HepG2 (cell line): ENCODE results near the gene EEF1AKMT3. TPM values are rescaled to one million over a fixed set of nuclear protein-coding genes. Genes with fewer than 3 reads are reported as not detected.

Experiments used
- ARHGAP35 ChIP-seq: sonication (generic); formaldehyde crosslinking; IDR thresholded peaks from 2 replicates; pipeline ENCODE4 v1.9.0; 2022; ENCODE audit warnings: mild to moderate bottlenecking, inconsistent platforms, moderate library complexity, missing genetic modification reagents, borderline replicate concordance
- ARNTL ChIP-seq: sonication (generic); formaldehyde crosslinking; IDR thresholded peaks from 2 replicates; pipeline ENCODE4 v1.4.0; 2020; ENCODE audit warnings: mild to moderate bottlenecking, missing genetic modification reagents
- FOXO1 ChIP-seq: sonication (generic); formaldehyde crosslinking; IDR thresholded peaks from 2 replicates; pipeline ENCODE4 v1.4.0; 2020; ENCODE audit warnings: missing genetic modification reagents
- HDAC2 ChIP-seq: sonication (generic); formaldehyde crosslinking; IDR thresholded peaks from 2 replicates; pipeline ENCODE4 v1.4.0; 2020; ENCODE audit warnings: missing genetic modification reagents
- MYNN ChIP-seq: sonication (generic); formaldehyde crosslinking; IDR thresholded peaks from 2 replicates; pipeline ENCODE4 v1.4.0; 2020; ENCODE audit warnings: mild to moderate bottlenecking, low read depth, missing genetic modification reagents
- NFIC ChIP-seq: IDR thresholded peaks from 2 replicates; pipeline ENCODE4 v1.6.1; 2012; ENCODE audit warnings: mild to moderate bottlenecking, low read length, inconsistent platforms
- SIN3A ChIP-seq: IDR thresholded peaks from 2 replicates; pipeline ENCODE4 v1.6.1; 2011; ENCODE audit warnings: low read depth, mild to moderate bottlenecking, control low read depth, low read length, borderline replicate concordance
- SNAPC2 ChIP-seq: sonication (generic); formaldehyde crosslinking; IDR thresholded peaks from 2 replicates; pipeline ENCODE4 v1.8.1; 2022; ENCODE audit warnings: mild to moderate bottlenecking, missing genetic modification reagents
- ZNF160 ChIP-seq: sonication (generic); formaldehyde crosslinking; IDR thresholded peaks from 2 replicates; pipeline ENCODE4 v1.8.0; 2022; ENCODE audit warnings: mild to moderate bottlenecking, inconsistent platforms, missing genetic modification reagents
- ZNF230 ChIP-seq: sonication (generic); formaldehyde crosslinking; IDR thresholded peaks from 2 replicates; pipeline ENCODE4 v1.4.0; 2020; ENCODE audit warnings: mild to moderate bottlenecking, missing genetic modification reagents
- ZNF34 ChIP-seq: sonication (generic); formaldehyde crosslinking; IDR thresholded peaks from 2 replicates; pipeline ENCODE4 v1.4.0; 2020; ENCODE audit warnings: mild to moderate bottlenecking, missing genetic modification reagents, borderline replicate concordance
- ZNF891 ChIP-seq: sonication (generic); formaldehyde crosslinking; IDR thresholded peaks from 2 replicates; pipeline ENCODE4 v1.5.0; 2020; ENCODE audit warnings: mild to moderate bottlenecking, missing genetic modification reagents
- polyA plus RNA-seq, 8 experiments: library from polyadenylated mRNA; depleted of rRNA in 3 of 8; stranded (reverse) in 7 of 8; unstranded in 1 of 8; fragments of >200 nt; fragmentation: Illumina TruSeq in 4 of 8; extraction: Trizol in 4 of 8; gene quantifications; 2 replicates each; pipeline versions ENCODE4 v1.2.1 to v1.2.3, GENCODE V29; 2011 to 2016; ENCODE audit warnings: low read depth in 4 of 8, missing spikeins in 1 of 8, mixed read lengths in 1 of 8; ENCODE audit not compliant: insufficient read depth in 1 of 8
- total RNA-seq, 5 experiments: library from RNA; depleted of rRNA; stranded (reverse); fragments of >200 nt; fragmentation: Illumina TruSeq; extraction: Trizol; gene quantifications; 2 replicates each; pipeline ENCODE4 v1.2.3, GENCODE V29; 2016; ENCODE audit warnings: low read depth in 1 of 5
- TF ChIP-seq, protein P1 (sequence below), 2 experiments: sonication (generic) in 1 of 2; formaldehyde crosslinking in 1 of 2; IDR thresholded peaks; 2 replicates each; pipeline versions ENCODE4 v1.5.1 to v1.6.1; 2011 to 2020; ENCODE audit warnings: borderline replicate concordance in 1 of 2, low read depth in 1 of 2, low read length in 1 of 2, mild to moderate bottlenecking in 1 of 2, missing genetic modification reagents in 1 of 2, moderate library complexity in 1 of 2
- TF ChIP-seq, protein P2 (sequence below): sonication (generic); formaldehyde crosslinking; IDR thresholded peaks from 2 replicates; pipeline ENCODE4 v1.4.0; 2020; ENCODE audit warnings: missing genetic modification reagents, mild to moderate bottlenecking, borderline replicate concordance
- TF ChIP-seq, protein P3 (sequence below): fragments of 450-650 bp; IDR thresholded peaks from 2 replicates; pipeline ENCODE4 v1.6.1; 2016
- TF ChIP-seq, protein P4 (sequence below): sonication (generic); formaldehyde crosslinking; IDR thresholded peaks from 2 replicates; pipeline ENCODE4 v1.5.0; 2020; ENCODE audit warnings: mild to moderate bottlenecking, missing genetic modification reagents
- TF ChIP-seq, protein P5 (sequence below): sonication (generic); IDR thresholded peaks from 2 replicates; pipeline ENCODE4 v1.6.1; 2016; ENCODE audit warnings: low read depth, borderline replicate concordance
- TF ChIP-seq, protein P6 (sequence below): sonication (generic); formaldehyde crosslinking; IDR thresholded peaks from 2 replicates; pipeline ENCODE4 v1.5.0; 2020; ENCODE audit warnings: missing genetic modification reagents

Gene EEF1AKMT3
- total and polyA plus RNA-seq, 2 of the 13 experiments (the other 11 are each of a cell fraction or from before 2014, with no cell fraction given), result 4.7 to 11.4 TPM

DNA sequence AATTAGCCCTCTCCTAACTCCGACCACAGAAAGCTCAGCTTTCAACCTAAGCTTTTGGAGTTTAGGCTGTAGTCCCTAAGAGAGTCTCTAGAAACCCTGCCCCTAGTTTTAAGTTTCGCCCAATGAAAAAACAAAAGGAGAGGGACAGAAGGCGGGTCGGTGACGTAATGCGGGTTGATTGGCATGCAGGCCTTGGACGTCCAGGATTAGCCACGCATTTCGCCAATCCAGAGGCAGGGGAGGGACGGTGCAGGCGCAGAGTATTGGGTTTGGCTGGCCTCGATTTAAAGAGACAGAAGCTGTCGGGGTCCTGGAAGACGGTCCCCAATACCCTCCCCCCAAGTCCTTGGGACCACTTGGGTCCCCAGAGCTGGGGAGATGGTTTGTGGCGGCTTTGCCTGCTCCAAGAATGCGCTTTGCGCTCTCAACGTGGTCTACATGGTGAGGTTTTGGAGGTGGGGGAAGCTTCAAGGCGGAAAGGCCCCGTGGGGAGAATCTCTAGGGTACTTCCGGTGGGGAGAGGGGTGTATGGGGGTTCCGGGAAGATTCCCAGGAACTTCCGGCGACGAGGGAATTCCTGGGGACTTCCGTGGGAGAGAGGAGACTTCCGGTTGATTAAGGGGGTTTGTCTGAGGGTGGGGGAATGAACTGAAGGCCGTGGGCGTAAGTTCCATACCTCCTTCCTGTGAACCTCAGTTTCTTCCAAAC is 27.5 kb upstream of the EEF1AKMT3 start, which contains the start of gene TSPAN31 (continued):
- TF ChIP-seq NFIC (0 out of 2 replicates have a peak, but pooled peaks have one; percentile 37), SIN3A (0 out of 2 replicates have a peak, but pooled peaks have one; percentile 6), SNAPC2 (CRISPR knock-in tag) (no peak), ZNF34 (CRISPR knock-in tag) (no peak), FOXO1 (CRISPR knock-in tag) (no peak), ZNF160 (CRISPR knock-in tag) (no peak), MYNN (CRISPR knock-in tag) (no peak), ZNF230 (no peak), ARNTL (CRISPR knock-in tag) (no peak; the same call in 1 of the 2 replicates), ZNF891 (CRISPR knock-in tag) (no peak), ARHGAP35 (CRISPR knock-in tag) (no peak), HDAC2 (CRISPR knock-in tag) (0 out of 2 replicates have a peak, but pooled peaks have one; percentile 11)
- TF ChIP-seq, protein P1, sequence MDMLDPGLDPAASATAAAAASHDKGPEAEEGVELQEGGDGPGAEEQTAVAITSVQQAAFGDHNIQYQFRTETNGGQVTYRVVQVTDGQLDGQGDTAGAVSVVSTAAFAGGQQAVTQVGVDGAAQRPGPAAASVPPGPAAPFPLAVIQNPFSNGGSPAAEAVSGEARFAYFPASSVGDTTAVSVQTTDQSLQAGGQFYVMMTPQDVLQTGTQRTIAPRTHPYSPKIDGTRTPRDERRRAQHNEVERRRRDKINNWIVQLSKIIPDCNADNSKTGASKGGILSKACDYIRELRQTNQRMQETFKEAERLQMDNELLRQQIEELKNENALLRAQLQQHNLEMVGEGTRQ (IDR thresholded peaks at IDR 0.05; ENCODE audit: low read depth, low read length), result no peak
- TF ChIP-seq, protein P1 (CRISPR knock-in tag; IDR thresholded peaks at IDR 0.05; ENCODE audit: borderline replicate concordance), result 0 out of 2 replicates have a peak, but pooled peaks have one; percentile 44
- TF ChIP-seq, protein P2, sequence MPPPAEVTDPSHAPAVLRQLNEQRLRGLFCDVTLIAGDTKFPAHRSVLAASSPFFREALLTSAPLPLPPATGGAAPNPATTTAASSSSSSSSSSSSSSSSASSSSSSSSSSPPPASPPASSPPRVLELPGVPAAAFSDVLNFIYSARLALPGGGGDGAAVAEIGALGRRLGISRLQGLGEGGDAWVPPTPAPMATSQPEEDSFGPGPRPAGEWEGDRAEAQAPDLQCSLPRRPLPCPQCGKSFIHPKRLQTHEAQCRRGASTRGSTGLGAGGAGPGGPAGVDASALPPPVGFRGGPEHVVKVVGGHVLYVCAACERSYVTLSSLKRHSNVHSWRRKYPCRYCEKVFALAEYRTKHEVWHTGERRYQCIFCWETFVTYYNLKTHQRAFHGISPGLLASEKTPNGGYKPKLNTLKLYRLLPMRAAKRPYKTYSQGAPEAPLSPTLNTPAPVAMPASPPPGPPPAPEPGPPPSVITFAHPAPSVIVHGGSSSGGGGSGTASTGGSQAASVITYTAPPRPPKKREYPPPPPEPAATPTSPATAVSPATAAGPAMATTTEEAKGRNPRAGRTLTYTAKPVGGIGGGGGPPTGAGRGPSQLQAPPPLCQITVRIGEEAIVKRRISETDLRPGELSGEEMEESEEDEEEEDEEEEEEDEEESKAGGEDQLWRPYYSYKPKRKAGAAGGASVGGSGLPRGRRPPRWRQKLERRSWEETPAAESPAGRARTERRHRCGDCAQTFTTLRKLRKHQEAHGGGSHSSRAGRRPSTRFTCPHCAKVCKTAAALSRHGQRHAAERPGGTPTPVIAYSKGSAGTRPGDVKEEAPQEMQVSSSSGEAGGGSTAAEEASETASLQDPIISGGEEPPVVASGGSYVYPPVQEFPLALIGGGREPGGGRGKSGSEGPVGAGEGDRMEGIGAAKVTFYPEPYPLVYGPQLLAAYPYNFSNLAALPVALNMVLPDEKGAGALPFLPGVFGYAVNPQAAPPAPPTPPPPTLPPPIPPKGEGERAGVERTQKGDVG (CRISPR knock-in tag), result no peak
- TF ChIP-seq, protein P3, sequence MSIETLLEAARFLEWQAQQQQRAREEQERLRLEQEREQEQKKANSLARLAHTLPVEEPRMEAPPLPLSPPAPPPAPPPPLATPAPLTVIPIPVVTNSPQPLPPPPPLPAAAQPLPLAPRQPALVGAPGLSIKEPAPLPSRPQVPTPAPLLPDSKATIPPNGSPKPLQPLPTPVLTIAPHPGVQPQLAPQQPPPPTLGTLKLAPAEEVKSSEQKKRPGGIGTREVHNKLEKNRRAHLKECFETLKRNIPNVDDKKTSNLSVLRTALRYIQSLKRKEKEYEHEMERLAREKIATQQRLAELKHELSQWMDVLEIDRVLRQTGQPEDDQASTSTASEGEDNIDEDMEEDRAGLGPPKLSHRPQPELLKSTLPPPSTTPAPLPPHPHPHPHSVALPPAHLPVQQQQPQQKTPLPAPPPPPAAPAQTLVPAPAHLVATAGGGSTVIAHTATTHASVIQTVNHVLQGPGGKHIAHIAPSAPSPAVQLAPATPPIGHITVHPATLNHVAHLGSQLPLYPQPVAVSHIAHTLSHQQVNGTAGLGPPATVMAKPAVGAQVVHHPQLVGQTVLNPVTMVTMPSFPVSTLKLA, result peak; percentile 27; the same call in 1 of the 2 replicates
- TF ChIP-seq, protein P4, sequence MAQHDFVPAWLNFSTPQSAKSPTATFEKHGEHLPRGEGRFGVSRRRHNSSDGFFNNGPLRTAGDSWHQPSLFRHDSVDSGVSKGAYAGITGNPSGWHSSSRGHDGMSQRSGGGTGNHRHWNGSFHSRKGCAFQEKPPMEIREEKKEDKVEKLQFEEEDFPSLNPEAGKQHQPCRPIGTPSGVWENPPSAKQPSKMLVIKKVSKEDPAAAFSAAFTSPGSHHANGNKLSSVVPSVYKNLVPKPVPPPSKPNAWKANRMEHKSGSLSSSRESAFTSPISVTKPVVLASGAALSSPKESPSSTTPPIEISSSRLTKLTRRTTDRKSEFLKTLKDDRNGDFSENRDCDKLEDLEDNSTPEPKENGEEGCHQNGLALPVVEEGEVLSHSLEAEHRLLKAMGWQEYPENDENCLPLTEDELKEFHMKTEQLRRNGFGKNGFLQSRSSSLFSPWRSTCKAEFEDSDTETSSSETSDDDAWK, result no peak
- TF ChIP-seq, protein P5, sequence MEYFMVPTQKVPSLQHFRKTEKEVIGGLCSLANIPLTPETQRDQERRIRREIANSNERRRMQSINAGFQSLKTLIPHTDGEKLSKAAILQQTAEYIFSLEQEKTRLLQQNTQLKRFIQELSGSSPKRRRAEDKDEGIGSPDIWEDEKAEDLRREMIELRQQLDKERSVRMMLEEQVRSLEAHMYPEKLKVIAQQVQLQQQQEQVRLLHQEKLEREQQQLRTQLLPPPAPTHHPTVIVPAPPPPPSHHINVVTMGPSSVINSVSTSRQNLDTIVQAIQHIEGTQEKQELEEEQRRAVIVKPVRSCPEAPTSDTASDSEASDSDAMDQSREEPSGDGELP, result no peak
- TF ChIP-seq, protein P6, sequence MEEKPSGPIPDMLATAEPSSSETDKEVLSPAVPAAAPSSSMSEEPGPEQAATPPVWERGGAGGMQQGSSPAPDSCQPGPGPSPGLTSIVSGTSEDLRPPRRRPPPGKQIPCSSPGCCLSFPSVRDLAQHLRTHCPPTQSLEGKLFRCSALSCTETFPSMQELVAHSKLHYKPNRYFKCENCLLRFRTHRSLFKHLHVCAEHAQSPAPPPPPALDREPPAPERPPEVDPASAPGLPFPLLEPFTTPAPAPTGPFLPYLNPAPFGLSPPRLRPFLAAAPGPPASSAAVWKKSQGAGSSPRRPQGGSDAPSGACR (CRISPR knock-in tag), result no peak
